ENCODE data around the gene CORO6. TPM values are rescaled to one million over a fixed set of nuclear protein-coding genes. Genes with fewer than 3 reads are reported as not detected.

Gene CORO6
- total RNA-seq, 3 donors from 2014 or later, result 1.2 to 21.3 (median 2.5) TPM

DNA sequence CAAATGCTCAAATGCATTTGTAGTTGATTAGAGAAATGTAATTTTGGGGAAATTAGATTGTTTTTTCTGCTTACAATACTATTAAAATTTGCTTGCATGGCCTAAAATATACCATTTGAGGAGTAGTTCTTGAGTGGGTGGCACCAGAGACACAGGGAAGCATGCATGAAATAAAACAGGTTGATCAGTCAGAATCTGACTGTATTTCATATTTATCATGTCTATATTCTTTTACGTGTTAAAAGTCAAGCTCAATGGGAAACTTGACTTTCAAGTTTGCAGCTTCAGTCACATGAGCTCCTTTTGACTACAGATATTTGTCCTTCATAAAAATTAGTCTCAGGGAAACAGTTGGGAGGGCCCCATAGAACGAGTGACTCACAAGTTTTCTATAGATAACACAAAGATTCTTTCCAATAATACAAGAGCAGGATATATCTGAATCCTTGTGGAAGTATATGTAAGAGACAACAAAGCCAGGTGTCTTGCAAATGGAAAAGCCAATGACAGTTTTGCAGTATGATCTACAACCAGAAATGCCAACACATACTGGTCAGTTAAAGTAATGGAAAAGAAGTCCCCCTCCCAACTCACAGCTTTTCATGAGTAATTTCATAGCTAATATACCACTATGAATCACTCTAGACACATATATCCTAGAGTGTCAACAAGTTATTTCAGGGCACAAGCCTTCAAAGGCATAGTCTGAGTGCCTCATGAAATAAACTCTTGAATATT is 42.2 kb upstream of the CORO6 start:
- DNase-seq (no peak), ATAC-seq (peak; percentile 69)
- TF ChIP-seq, protein P1, sequence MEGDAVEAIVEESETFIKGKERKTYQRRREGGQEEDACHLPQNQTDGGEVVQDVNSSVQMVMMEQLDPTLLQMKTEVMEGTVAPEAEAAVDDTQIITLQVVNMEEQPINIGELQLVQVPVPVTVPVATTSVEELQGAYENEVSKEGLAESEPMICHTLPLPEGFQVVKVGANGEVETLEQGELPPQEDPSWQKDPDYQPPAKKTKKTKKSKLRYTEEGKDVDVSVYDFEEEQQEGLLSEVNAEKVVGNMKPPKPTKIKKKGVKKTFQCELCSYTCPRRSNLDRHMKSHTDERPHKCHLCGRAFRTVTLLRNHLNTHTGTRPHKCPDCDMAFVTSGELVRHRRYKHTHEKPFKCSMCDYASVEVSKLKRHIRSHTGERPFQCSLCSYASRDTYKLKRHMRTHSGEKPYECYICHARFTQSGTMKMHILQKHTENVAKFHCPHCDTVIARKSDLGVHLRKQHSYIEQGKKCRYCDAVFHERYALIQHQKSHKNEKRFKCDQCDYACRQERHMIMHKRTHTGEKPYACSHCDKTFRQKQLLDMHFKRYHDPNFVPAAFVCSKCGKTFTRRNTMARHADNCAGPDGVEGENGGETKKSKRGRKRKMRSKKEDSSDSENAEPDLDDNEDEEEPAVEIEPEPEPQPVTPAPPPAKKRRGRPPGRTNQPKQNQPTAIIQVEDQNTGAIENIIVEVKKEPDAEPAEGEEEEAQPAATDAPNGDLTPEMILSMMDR (IDR thresholded peaks at IDR 0.05), result no peak
- H3K9me3 ChIP-seq, result no peaks in the 10 kb centered on the region
- intact Hi-C loops (cut with DNase I, micrococcal nuclease), result no loop called here
- no peak overlapping the region for H3K4me3 ChIP-seq
- H3K4me1 ChIP-seq (ENCODE audit: low read depth), result no peaks in the 10 kb centered on the region
- no peaks in the 10 kb centered on the region for H3K36me3 ChIP-seq (ENCODE audit: low read depth)

- H3K36me3 ChIP-seq (ENCODE audit: low read depth), result no peaks in the 10 kb centered on the region
- H3K4me3 ChIP-seq, result no peak overlapping the region
- H3K9me3 ChIP-seq, result no peaks in the 10 kb centered on the region
- ATAC-seq (no peak), DNase-seq (no peak)
- TF ChIP-seq, protein P1 (IDR thresholded peaks at IDR 0.05), result no peak
- H3K4me1 ChIP-seq (ENCODE audit: low read depth), result no peaks in the 10 kb centered on the region
- intact Hi-C loops (cut with DNase I, micrococcal nuclease), result no loop called here
These were observed 40.4 kb upstream of the CORO6 start for GRCh38 chr17:29663155-29663554.

- DNase-seq (no peak), ATAC-seq (no peak)
- H3K4me1 ChIP-seq (ENCODE audit: low read depth), result no peaks in the 10 kb centered on the region
- TF ChIP-seq, protein P1 (IDR thresholded peaks at IDR 0.05), result no peak
- H3K9me3 ChIP-seq, result no peaks in the 10 kb centered on the region
- intact Hi-C loops (cut with DNase I, micrococcal nuclease), result no loop called here
- H3K4me3 ChIP-seq, result no peak overlapping the region
- no peaks in the 10 kb centered on the region for H3K36me3 ChIP-seq (ENCODE audit: low read depth)
These were observed 38.5 kb upstream of the CORO6 start for GRCh38 chr17:29661213-29661612.

GRCh38 chr17:29659155-29659554 is 36.4 kb upstream of the CORO6 start:
- no peaks in the 10 kb centered on the region for H3K36me3 ChIP-seq (ENCODE audit: low read depth)
- no peak for ATAC-seq
- H3K9me3 ChIP-seq, result no peaks in the 10 kb centered on the region
- no peaks in the 10 kb centered on the region for H3K4me1 ChIP-seq (ENCODE audit: low read depth)
- intact Hi-C loops (cut with DNase I, micrococcal nuclease), result no loop called here
- no peak for DNase-seq
- H3K4me3 ChIP-seq, result no peak overlapping the region
- TF ChIP-seq, protein P1 (IDR thresholded peaks at IDR 0.05), result no peak

GRCh38 chr17:29655323-29655722 is 32.6 kb upstream of the CORO6 start:
- TF ChIP-seq, protein P1 (IDR thresholded peaks at IDR 0.05), result no peak

More at GRCh38 chr17:29655323-29655722, 32.6 kb upstream of the CORO6 start:
- H3K4me3 ChIP-seq, result no peak overlapping the region
- no peaks in the 10 kb centered on the region for H3K4me1 ChIP-seq (ENCODE audit: low read depth)
- intact Hi-C loops (cut with DNase I, micrococcal nuclease), result no loop called here
- DNase-seq (no peak), ATAC-seq (no peak)
- H3K36me3 ChIP-seq (ENCODE audit: low read depth), result peaks cover 4% of the 10 kb centered on the region
- H3K9me3 ChIP-seq, result no peaks in the 10 kb centered on the region

Data from mucosa of descending colon (tissue), 3 donors.